Omental fat pad (tissue), 4 donors: ENCODE results near the gene FOXC2. TPM values are rescaled to one million over a fixed set of nuclear protein-coding genes. Genes with fewer than 3 reads are reported as not detected.

Experiments used
- ATAC-seq: fragments of 150-250 bp; one replicate; pipeline ENCODE4 v1.9.1; 2016; ENCODE audit warnings: mild to moderate bottlenecking, moderate library complexity; ENCODE audit not compliant: low FRiP score
- DNase-seq: peaks from one replicate; pipeline ENCODE4 v3.0.0-alpha.2; 2019; ENCODE audit warnings: low spot score
- total RNA-seq, 4 donors: library from RNA; depleted of rRNA; stranded (reverse); fragments of >200 nt; gene quantifications; one replicate each; pipeline ENCODE4 v1.1.0, GENCODE V29; 2016
- TF ChIP-seq, protein P1 (sequence below), 3 donors: fragments of 450-650 bp; IDR thresholded peaks; one replicate each; pipeline ENCODE4 v1.5.1; 2016 to 2017; ENCODE audit warnings: antibody characterized with exemption in 3 of 3, mild to moderate bottlenecking in 3 of 3, moderate library complexity in 2 of 3

FOXC2 gene
- total RNA-seq, 4 donors from 2014 or later, result 0.25 to 0.72 (median 0.38) TPM

DNA sequence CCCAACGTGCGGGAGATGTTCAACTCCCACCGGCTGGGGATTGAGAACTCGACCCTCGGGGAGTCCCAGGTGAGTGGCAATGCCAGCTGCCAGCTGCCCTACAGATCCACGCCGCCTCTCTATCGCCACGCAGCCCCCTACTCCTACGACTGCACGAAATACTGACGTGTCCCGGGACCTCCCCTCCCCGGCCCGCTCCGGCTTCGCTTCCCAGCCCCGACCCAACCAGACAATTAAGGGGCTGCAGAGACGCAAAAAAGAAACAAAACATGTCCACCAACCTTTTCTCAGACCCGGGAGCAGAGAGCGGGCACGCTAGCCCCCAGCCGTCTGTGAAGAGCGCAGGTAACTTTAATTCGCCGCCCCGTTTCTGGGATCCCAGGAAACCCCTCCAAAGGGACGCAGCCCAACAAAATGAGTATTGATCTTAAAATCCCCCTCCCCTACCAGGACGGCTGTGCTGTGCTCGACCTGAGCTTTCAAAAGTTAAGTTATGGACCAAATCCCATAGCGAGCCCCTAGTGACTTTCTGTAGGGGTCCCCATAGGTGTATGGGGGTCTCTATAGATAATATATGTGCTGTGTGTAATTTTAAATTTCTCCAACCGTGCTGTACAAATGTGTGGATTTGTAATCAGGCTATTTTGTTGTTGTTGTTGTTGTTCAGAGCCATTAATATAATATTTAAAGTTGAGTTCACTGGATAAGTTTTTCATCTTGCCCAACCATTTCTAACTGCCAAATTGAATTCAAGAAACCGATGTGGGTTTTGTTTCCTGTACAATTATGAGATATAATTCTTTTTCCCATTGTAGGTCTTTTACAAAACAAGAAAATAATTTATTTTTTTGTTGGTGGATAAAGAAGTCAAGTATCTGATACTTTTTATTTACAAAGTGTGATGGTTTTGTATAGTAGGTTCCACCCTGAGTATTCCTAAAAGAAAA is 2.3 kb downstream of the FOXC2 start:
- DNase-seq, result no peak
- ATAC-seq, result no peak
- TF ChIP-seq, protein P1, sequence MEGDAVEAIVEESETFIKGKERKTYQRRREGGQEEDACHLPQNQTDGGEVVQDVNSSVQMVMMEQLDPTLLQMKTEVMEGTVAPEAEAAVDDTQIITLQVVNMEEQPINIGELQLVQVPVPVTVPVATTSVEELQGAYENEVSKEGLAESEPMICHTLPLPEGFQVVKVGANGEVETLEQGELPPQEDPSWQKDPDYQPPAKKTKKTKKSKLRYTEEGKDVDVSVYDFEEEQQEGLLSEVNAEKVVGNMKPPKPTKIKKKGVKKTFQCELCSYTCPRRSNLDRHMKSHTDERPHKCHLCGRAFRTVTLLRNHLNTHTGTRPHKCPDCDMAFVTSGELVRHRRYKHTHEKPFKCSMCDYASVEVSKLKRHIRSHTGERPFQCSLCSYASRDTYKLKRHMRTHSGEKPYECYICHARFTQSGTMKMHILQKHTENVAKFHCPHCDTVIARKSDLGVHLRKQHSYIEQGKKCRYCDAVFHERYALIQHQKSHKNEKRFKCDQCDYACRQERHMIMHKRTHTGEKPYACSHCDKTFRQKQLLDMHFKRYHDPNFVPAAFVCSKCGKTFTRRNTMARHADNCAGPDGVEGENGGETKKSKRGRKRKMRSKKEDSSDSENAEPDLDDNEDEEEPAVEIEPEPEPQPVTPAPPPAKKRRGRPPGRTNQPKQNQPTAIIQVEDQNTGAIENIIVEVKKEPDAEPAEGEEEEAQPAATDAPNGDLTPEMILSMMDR (IDR thresholded peaks at IDR 0.05), result no peak

DNA sequence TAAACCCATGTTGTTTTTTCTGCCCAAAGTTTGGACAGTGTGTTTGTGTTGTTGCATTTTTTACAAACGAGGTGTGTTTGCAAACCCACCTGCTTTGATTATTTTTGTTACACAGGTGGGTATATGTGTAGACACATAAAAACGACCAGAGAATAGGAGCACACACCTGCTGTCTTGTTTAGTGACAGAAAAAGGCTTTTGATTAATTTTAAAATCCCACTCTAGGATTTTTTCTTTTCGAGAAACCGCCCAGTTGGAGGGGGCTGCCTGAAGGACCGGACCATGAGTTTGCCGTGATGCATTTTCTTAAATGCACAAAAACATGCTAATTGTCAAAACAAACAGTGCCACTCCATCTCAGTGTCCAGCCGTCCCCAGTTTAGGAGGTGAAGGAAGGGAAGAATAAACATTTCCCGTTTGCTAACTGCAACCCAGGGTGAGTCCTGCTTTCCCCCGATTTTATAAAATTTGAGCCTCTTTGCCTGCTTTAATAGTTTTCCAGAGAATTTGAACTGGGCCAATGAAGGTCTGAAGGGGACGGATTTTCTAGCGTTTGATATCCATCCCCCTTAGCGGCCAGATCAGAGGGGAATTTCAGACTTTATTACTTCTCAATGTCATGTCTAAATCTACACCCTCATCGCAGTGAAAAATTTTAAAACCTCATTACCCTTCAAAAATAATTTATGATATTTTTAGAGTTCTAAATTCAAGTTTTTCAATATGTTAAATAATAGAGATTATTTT is 3.2 kb downstream of the FOXC2 start:
- DNase-seq, result no peak
- TF ChIP-seq, protein P1 (IDR thresholded peaks at IDR 0.05), result no peak
- ATAC-seq, result no peak

DNA sequence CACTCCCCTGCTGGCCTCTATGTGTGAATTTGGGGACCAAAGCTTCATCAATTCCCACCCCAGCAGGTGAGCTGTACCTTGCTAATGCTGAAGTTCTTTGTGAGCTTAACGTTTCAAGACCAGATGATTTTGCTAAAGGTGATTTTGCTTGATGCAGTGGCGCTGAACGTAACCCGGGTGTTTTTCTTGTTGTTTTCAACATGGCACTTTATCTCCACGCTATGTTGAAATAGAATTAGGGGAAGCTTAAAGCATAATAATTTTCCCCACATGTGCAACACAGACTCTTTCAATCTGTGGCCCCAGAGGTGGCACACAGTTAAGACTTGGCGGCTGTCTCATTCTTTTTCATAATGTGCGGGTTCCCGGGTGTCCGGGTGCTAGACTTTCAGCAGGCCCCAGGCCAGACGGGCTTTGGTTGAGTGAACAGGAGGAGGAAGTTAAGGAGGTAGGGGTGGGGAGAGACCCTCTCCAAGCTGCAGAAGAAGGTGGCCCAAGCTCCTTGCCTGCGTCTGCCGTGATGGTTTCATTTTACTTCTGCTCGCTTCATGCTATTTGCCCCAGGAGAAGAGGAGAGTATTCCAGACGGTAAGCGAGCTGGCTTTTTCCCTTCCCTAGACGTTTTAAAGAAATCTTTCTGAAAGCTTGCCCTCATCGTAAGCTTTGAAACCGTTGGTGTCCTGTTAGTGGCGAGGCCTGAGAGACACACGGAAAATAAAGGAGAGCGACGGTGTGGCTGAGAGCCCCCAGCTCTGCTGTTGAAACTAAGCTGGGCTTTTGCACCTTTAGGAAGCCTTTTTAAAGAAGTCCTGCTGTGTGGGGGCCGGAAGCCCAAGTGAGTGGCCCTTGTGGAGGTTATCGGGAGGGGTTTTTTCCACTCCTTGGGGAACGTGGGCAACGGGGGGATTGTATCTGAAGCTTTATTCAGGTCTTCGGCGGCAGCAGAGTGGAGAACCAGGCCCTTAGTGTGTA is 4.2 kb downstream of the FOXC2 start:
- TF ChIP-seq, protein P1 (IDR thresholded peaks at IDR 0.05), result no peak
- DNase-seq (no peak), ATAC-seq (no peak)

DNA sequence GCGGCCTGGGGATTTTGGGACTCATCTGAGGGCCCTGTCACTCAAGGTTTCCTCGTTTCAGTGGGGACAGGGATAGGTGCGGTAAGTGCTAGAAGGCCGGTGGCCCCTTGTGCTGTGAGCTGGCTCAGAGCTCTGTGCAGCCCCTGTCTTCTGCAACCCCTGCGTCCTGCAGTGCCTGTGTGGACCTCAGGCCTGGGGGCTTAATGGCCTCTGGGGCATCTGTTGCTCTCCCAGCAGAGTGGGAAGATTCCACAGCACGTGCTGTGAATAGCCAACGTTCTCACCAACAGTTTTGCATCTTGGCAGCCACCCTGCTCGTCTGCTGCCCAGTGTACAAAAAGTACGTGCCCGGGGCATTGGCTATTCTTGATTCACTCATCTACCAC is 4.9 kb downstream of the FOXC2 start:
- no peak for DNase-seq
- ATAC-seq, result no peak
- TF ChIP-seq, protein P1 (IDR thresholded peaks at IDR 0.05), result no peak

DNA sequence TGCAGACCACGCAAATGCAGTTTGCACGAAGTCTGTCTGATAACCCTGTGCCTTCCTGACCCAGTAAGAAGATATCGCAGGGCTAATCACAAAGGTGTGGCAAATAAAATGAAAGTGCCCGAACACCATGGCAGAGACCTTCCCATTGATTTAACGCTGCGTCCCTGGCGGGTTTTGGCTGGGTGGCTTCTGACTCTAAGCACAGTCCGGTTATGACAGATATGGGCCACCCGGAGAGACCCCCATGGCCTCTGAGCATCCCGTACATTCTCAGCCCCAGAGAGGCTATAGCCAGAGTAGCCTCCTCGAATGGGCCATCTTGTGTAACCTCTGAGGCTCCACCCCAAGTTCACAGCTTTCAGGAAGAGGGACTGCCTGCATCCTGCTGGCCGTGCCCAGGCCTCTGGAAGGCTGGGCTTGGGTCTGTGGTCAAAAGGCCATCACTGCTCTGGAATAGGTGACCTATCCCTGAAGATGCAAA is 5.5 kb downstream of the FOXC2 start:
- TF ChIP-seq, protein P1 (IDR thresholded peaks at IDR 0.05), result no peak
- no peak for DNase-seq
- no peak for ATAC-seq

DNA sequence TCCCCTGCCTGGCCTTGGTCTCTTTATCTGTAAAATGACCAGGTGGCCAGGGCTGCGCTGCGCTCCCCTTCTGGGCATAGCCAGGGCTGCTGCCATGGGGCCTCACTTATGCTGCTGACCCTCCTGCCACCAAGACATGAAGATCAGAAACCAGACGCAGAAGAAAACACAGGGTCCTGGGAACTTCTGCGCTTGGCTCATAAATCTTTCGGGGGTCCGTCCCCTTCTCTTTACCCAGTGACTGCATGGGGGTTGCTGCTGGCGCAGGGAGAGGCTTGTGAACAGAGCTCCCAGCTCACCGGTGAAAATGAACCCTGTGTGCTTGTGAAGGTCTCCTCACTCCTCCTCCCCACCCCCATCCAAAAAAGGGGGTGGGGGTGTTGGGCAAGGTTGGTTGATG is 6.0 kb downstream of the FOXC2 start:
- TF ChIP-seq, protein P1 (IDR thresholded peaks at IDR 0.05), result no peak
- ATAC-seq, result no peak
- DNase-seq, result no peak
